VCaP (cell line): ENCODE results near the gene VPS26C.

ENCODE experiments used
- H3K27ac ChIP-seq: fragments of 450-650 bp; 2 replicates; pipeline ENCODE4 v1.5.1; 2017
- CTCF ChIP-seq: fragments of 450-650 bp; conservative IDR thresholded peaks from 2 replicates; pipeline ENCODE4 v1.5.1; 2017; ENCODE audit warnings: mild to moderate bottlenecking, moderate library complexity

VPS26C gene

GRCh38 chr21:37257967-37258877, 8.9 kb downstream of the VPS26C start:
- TF ChIP-seq CTCF: no peak; the same call in 1 of the 2 replicates
- H3K27ac ChIP-seq: peak overlapping the region; percentile 92

- peak; percentile 10; the same call in 1 of the 2 replicates for TF ChIP-seq CTCF
- H3K27ac ChIP-seq: peak overlapping the region; percentile 92
Measured at GRCh38 chr21:37257511-37257966, 9.6 kb downstream of the VPS26C start.

GRCh38 chr21:37253991-37254390, 13.1 kb downstream of the VPS26C start:
- no peak overlapping the region for H3K27ac ChIP-seq
- TF ChIP-seq CTCF: no peak

- TF ChIP-seq CTCF: no peak
- H3K27ac ChIP-seq: no peak overlapping the region
Measured at GRCh38 chr21:37251294-37251634, 15.9 kb downstream of the VPS26C start.

- no peak for TF ChIP-seq CTCF
- no peak overlapping the region for H3K27ac ChIP-seq
Measured at GRCh38 chr21:37249112-37249904, 17.8 kb downstream of the VPS26C start.

GRCh38 chr21:37248298-37248697, 18.8 kb downstream of the VPS26C start:
- H3K27ac ChIP-seq: no peak overlapping the region
- TF ChIP-seq CTCF: no peak

GRCh38 chr21:37245151-37245550, 22.0 kb downstream of the VPS26C start:
- no peak overlapping the region for H3K27ac ChIP-seq

More at GRCh38 chr21:37245151-37245550, 22.0 kb downstream of the VPS26C start:
- TF ChIP-seq CTCF: no peak
